Left forelimb (tissue), 1 donor: ENCODE results near the gene DHDH.
A peak's percentile ranks its signal among the peaks of the same experiment; 100 is the strongest.

Source experiments
- DNase-seq: peaks from one replicate; pipeline ENCODE4 v3.0.0-alpha.2; 2018; ENCODE audit warnings: low spot score

Gene DHDH

DNA sequence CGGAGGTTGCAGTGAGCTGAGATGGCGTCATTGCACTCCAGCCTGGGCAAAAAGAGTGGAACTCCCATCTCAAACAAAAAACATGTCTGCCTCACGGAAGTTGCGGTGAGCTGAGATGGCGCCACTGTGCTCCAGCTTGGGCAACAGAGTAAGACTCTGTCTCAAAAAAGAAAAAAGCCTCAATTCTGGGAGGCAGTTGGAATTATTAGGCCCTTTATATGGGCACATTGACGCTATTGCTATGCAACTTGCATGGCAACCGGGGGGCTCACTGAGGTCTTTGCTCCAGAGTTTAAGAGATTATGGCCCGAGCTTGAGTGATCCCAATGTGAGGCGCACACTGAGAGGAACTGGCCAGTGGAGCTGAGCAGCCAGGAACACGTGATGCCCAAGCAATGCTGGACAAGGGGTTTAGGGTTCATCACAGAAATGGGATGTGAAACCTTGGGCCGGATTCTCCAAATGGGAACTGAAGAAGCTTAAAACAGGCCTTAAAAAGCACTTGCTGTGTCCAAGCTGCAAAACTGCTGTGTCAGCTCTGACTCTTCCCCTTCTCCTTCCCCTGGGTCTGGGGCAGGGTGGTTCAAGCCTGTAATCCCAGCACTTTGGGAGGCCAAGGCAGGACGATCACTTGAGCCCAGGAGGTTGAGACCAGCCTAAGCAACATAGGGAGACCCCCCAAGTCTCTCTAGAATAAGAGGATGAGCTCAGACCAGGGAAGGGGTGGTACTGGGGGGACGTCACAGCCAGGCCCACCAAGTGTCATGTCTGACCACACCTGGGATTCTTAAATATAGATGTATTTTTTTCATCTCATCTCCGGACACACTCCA, 34.1 kb downstream of the DHDH start:
- DNase-seq, result no peak

DNA sequence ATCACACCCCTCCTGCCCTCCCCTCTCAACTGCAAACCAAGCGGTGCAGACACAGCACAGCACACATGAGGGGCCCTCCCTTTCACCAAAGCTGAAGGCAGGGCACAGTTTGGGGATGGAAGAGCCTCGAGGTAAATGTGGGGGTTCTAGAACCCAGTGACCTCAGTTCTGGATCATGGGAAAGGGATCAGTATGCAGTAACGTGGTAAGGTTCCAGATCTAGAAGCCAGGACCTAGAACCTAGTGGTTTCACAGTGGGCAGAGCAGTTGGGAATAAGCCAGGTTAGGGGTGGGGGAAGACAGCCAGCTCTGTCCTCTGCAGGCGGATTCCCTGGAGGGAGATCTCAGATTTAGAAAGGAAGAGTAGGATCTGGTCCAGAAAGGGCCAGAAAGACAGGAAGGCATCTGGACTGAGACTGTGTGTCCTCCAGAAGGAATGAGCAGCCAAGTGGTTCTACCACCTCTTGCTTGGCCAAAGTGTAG, 34.7 kb downstream of the DHDH start:
- DNase-seq, result no peak

DNA sequence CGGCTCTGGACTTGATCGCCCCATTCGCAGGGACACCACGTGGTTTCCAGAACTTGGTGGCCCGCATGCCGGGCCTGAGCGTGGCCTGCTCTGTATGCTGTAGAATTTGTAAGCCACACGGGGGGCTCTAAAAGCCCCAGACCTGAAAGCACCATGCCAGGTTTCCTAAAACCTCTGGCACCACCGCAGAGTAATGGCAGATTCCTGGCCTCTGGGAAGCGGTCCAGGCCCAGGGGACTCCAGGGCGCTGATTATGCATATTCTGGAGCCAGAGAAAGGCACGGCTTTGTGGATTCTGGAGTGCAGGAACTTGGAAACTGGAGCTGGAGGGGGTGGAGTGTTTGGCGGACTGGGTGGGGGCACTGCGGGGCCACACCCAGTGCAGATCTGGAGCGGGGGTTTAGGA, 35.3 kb downstream of the DHDH start:
- DNase-seq, result no peak

DNA sequence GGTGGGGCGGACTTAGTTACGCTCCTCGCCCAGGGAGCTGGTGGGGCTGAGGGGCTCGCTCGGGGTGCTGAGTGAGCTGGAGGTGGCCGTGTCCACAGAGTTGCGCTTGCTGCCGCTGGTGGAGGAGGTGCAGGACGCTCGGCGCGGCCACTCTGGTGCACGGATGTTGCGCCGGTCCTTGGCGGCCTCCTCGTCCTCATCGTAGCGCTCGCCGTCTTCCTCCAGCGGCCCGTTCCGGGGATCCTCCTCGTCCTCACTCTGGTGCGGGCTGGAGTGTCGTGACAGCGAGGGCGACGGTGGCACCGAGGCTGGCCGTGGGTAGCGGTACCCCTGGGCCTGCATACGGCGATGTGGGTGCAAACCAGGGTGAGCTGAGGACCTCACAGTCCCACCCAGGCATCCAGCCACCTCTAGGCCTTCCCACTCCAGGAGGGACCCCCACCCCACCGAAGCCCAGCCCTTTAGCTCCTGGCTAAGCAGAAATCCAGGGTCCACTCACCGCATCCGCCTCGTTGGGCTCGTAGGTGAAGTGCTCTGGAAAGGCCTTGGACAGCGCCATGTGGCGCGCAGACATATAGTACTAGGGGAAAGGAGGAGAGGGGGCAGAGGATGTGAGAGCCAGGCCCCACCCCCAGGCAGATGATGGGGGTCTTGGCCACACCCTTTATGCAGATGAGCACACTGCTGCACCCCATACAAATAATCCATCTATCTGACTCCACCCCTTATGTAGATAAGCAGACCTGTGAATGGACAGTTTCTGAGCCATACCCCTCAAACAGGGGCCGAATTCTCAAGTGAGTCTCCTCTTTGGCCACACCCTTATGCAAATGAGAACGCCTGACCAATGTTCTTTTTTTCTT, 36.0 kb downstream of the DHDH start:
- DNase-seq, result no peak

DNA sequence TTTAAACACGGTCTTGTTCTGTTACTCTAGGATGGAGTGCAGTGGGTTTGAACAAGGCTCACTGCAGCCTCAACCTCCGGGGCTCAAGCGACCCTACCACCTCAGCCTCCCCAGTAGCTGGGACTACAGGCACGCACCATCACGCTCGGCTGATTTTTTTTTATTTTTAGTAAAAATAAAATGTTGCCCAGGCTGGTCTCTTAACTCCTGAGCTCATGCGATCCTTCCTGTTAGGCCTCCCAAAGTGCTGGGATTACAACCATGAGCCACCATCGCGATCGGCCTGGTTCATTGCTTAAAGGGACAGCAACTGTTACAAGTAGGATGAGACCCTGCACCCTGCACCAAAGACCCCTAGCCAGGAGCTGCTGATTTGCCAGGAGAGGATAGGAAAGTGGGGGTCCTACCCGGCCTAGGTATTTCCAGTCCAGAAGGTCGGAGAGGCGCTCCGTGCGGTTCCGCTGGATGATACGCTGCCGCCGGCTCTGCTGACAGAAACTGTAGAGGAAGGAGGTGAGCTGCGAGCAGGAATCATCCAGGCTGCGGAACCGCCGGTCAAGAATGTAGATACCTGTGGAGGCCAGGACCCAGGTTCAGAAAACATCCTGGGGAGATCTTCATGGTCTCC, 36.8 kb downstream of the DHDH start:
- DNase-seq, result no peak

DNA sequence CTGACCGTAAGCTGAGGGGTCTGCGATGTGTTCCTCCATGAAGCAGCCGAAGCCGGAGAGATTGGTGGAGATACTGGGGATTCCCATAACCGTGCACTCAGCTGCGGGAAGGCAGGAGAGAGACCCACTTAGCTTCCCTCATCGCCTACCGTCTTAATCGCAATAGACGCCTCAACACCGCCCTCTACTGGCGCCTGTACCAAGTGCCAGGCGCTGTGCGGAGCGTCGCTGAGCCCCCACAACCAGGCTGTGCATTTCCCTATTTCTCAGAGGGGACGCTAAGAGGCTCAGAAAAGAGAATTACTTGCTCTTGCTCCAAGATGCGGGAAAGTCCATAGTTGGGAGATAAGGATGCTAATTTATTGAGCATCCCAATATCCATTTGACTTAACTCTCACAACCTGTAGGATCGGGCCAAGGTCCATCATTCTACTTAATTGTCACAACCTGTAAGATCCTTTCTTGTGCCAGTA, 37.5 kb downstream of the DHDH start:
- DNase-seq, result peak; percentile 81

DNA sequence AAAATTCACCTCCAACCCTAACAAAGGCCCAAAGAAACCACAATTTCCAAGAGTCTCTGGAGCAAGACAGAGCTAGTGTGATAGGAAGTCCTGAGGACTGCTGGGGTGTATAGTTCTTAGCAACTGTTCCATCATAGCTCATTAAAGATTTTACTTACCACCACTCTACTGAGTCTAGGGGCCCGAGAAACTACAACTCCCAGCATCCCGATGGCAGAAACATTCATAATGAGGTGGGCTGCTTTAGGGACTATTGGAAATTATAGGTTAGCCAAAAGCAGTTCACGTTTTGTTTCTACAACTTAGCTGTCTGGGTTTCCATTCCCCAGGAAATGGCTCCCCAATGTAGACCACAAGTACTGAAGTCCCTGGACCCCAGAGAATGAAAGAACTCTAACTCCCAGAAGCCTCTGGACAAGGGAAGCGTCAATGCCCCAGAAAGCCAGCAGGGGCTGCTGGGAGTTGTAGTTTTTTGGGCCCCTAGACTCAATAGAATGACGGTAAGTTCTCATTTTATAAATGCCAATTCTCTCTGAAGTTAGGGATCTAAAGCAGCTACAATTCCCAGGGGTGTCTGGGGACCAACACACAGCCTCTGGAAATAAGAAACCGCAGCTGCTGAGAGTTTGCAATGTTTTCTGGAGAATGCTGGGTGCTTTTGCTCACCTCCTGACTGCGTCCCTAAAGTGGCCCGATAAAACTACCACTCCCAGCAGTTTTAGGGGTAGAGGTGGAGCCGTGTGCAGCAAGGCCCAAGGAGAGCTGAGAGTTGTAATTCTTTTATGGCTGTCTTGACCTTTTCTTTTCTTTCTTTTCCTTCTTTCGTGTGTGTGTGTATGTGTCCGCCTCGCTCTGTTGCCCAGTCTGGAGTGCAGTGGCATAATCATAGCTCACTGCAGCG, 42.7 kb downstream of the DHDH start:
- DNase-seq, result no peak

DNA sequence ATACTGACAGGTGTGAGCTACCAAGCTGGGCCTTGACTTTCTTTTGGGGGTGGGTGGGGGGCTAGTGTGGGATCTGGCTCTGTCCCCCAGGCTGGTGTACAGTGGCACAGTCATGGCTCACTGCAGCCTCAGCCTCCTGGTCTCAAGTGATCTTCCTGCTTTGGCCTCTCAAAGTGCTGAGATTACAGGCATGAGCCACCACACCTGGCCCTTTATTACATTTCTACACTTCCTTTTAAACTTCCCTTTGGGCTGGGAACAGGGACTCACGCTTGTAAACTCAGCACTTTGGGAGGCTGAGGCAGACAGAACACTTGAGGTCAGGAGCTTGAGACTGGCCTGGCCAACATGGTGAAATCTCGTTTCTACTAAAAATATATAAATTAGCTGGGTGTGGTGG, 43.6 kb downstream of the DHDH start:
- DNase-seq, result no peak

DNA sequence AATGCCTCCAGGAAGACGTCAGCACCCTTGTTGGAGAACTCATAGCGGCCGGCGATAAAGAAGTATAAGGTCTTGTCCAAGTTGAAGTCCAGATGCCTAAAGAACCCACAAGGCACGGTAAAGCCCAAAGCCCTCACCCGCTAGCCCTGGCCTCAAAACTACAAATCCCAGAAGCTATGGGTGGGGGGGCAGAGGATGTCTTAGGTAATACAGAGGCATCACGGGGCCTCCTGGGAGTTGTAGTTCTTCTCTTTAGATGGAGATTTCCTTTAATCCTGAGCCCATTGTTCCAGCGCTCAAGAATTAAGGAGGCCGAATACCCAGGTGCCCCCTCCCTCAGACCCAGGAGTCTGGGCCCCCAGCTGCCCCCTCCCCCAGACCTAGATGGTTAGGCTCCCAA, 48.8 kb downstream of the DHDH start:
- no peak for DNase-seq

DNA sequence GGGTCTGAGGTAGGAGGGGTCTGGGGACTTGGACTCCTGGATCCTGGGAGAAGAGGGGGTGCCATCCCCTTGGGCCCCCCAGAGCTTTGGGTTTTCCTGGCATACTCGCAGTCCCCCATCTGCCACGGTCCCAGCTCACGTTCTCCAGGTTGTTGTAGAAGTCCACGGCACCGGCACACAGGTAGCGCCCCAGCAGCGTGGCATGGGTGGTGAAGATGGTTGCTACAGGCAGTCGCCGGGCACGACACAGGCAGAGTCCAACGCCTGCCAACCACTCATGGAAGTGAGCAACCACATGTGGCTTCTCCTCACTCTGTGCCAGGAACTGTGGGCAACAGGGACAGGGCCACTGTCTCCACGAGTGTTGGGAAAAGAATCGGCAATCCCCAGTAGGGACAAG, 52.2 kb downstream of the DHDH start:
- DNase-seq, result no peak

DNA sequence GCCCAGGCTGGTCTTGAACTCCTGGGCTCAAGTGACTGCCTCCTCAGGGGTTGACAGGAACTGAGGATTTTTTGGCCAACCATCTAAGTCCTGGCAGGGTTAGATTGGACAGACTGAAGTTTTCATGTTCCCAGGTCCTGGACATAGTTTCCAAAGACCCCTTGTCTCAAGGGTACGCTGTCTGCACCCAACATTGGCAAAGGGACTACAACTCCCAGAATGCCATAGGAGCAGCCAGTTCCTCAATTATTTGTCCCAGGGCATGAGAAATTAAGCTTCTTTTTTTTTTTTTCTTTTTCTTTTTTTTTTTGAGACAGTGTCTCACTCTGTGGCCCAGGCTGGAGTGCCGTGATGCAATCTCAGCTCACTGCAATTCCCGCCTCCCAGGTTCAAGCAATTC, 52.7 kb downstream of the DHDH start:
- no peak for DNase-seq

DNA sequence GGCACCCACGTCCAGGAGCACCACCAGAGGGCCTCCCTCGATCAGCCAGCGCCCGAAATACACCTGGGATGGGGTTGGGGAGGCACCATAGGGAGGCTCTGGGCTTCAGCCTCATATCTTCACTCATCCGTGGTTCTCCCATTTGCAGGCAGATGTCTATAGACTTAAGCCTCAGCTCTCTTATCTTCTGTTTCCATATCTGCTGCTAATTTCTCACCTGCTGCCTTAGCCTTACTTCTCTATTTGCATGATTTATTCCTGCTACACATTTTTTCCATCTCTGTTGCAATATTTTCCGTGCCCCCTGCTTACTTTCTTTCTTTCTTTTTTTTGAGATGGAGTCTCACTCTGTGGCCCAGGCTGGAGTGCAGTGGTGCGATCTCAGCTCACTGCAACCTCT, 53.8 kb downstream of the DHDH start:
- no peak for DNase-seq

DNA sequence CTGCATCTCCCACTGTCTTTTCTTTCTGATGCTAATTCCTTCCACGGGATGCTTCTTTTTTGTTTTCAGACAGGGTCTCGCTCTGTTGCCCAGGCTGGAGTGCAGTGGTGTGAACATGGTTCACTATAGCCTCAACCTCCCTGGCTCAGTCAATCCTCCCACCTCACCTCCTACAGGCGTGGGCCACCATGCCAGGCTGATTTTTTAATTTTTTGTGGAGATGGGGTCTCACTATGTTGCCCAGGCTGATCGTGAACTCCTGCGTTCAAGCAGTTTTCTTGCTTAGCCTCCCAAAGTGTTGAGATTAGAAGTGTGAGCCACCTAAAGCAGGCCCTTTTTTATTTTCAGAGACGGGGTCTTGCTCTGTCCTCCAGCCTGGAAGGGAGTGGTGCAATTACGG, 54.8 kb downstream of the DHDH start:
- DNase-seq, result no peak

DNA sequence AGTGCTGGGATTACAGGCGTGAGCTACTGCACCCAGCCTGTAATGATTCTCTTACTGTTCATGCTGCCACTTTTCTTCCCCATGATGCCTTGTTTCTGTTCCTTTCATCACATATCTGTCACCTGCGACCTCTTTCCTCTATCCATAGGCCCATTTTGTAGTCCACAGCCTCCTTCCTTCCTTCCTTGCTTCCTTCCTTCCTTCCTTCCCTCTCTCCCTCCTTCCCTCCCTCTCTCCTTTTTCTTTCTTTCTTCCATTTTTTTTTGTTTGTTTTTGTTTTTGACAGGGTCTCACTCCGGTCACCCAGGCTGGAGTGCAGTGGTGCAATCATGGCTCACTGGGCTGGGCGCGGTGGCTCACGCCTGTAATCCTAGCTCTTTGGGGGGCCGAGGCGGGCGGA, 55.4 kb downstream of the DHDH start:
- no peak for DNase-seq

DNA sequence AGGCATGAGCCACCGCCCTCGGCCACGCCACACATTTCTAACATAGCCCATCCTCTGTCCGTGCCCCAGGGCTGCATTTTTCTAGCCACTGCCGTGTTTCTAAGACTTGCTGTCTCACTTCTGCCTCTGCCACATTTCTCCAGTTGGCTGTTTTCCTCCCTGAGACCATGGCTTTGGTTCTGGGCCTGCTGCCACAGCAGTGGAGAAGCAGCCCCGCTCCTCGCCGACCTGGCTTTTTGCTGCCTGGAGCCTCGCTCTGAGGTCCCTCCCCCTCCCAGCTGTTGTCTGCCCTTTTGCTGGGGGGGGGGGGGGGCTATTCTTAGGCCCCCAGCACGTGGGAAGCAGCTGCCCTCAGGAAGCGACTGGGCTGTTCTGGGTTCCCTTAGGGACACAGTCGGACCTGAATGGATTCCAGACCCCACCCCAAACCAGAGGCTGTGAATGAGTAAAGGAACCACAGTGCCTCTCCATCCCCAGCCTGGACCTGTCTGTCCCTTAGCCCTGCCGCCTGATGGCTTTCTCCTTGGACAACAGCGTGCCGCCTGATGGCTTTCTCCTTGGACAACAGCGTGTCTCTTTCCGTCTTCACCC, 56.3 kb downstream of the DHDH start:
- DNase-seq, result no peak

DNA sequence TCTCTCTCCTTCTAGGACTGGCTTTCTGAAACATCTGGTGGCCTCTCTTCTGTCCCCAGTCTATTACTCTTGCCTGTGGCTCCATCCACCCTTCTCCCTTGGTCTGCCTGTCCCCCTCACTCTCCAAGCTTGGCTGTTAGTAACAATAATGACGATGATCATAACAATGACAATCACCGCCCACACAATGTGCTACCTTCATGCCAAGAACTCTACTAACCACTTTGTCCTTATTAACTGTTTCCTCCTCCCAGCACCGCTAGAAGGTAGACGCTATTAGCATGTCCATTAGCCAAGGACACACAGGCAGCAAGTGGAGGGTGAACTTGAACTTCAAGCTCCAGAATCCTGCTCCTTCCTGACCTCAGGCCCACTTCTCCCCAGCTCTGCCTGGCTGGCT, 56.9 kb downstream of the DHDH start:
- DNase-seq, result no peak

DNA sequence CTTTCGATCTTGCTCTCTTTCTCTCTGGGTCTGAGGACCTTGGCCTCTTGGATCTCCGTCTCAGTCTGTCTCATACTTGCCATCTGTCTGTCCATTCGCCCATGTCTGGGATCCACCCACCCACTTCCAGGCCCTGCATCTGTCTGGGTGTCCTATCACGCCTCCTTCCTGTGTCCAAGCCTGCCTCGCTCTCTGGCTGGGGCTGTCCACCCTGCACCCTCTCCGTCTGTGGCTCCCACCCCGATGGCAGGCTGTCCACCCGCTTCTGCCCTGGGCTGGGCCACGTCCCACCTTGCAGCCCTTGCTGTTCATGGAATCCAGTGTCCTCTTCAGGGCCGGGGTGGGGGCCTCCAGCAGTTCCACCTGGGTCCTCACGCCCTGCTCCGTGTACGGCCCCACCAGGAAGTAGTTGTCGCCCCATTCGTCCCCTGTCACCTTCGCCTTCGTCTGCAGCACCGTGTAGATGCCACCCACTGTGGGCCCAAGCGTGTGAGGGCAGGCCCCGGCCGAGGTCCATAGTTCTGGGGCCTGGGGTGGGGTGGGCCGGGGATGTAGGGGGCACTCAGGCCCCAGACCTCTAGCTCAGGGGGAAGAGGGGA, 57.6 kb downstream of the DHDH start:
- DNase-seq, result no peak

DNA sequence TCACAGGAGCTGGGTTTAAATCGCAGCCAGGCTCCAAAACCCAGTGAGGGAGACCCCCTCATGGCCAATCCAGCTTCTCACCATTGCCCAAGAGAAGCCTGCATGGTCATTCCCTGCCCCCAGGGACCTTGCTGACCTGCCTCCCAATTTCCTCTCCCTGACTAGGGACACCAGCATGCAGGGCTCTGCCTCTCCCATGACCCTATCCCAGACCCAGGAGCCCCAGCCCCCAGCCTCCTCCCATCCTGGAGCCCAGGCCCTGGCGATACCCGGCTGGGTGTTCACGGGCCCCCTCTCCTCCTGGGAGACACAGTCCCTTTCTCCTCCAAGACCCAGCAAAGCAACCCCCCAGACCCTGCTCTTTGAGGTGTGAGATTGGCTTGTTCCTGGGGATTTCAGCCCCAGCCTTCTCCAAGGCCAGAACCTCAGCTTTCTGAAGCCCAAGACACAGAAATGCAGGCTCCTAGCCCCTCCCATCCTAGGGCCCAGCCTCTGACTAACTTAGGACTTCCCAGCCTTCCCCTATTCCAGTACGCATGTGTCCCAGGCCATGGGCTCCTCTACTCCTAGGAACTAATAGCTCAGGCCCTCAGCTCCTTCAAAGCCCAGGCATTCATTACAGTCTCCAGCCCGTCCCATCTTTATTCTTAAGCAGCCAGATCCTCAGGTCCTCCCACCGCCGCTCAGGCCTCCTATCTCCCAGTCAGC, 58.5 kb downstream of the DHDH start:
- DNase-seq, result no peak

DNA sequence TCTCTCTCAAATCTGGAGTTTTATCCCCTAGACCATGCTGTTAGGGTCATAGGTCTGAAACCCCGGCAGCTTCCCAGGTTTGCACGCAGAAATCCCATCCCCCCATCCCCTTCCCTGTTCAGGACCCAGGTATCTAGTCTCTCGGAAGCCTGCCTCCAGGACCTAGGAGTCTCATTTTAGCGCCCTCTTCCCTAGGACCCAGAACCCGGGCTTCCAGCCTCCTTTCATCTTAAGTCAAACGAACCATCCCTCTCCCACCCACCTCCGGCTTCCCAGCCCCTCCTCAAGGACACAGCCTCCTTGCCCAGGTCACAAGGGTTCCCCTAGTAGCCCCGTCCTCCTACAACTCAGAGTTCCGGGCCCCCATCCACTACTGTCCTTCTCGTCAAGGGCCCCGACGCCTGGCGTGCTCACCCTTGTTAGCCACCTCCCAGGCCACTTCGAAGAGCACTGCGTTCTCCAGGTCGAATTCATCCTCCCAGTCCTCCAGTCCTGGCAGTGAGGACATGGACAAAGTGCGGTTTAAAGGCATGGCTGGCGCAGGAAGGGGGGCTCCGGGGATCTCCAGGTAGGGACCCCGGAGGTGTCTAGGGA, 59.2 kb downstream of the DHDH start:
- DNase-seq, result no peak
